Stimulated activated CD4-positive, alpha-beta T cell treated with anti-CD3 and anti-CD28 coated beads, Interleukin-12 subunit alpha, Interleukin-12 subunit beta, amount 100 ng/mL, for 24 hours (primary cell): ENCODE measurements around the gene P3H3.
"Not testable (repeated sequence)": the region's sequence is repeated elsewhere in the genome, so short reads cannot be mapped to it uniquely, and the experiment has no call there.

Experiments used
- DNase-seq, 2 experiments: peaks; one replicate each; pipeline ENCODE4 v3.0.0-alpha.2; 2020; ENCODE audit warnings: low read depth in 2 of 2

Gene P3H3

GRCh38 chr12:6866163-6866919, 38.1 kb downstream of the P3H3 start:
- no peak for DNase-seq

- no peak for DNase-seq
Observed at GRCh38 chr12:6866920-6867412, 38.8 kb downstream of the P3H3 start.

- DNase-seq: peak; percentile 66 to 73
Observed at GRCh38 chr12:6867413-6868210, 39.4 kb downstream of the P3H3 start, which contains the start of gene TPI1. Gene TPI1 (plus strand): TSS chr12:6867531. CDS start chr12:6867567, 36 bp downstream.

- DNase-seq: no peak
Observed at GRCh38 chr12:6868211-6869048, 40.2 kb downstream of the P3H3 start.

- peak; percentile 60 to 79 for DNase-seq
Observed at GRCh38 chr12:6869049-6870021, 41.1 kb downstream of the P3H3 start.

- DNase-seq: not testable (repeated sequence)
Observed at GRCh38 chr12:6870304-6870703, 42.1 kb downstream of the P3H3 start.

GRCh38 chr12:6871052-6871957, 43.1 kb downstream of the P3H3 start:
- DNase-seq: peak in 1 of 2 experiments; percentile 43

- peak; percentile 67 to 84 for DNase-seq
Observed at GRCh38 chr12:6872073-6873048, 44.2 kb downstream of the P3H3 start.

- DNase-seq: peak; percentile 95 to 99
Observed at GRCh38 chr12:6873094-6874014, 45.1 kb downstream of the P3H3 start, which contains the start of gene SPSB2. Gene SPSB2 (minus strand): TSS chr12:6873303. CDS start chr12:6872901, 402 bp downstream.

GRCh38 chr12:6874015-6874368, 45.8 kb downstream of the P3H3 start:
- DNase-seq: not testable (repeated sequence)

- DNase-seq: not testable (repeated sequence)
Observed at GRCh38 chr12:6879824-6880223, 51.6 kb downstream of the P3H3 start.

GRCh38 chr12:6883252-6883651, 55.0 kb downstream of the P3H3 start:
- DNase-seq: no peak

GRCh38 chr12:6883683-6884082, 55.5 kb downstream of the P3H3 start:
- no peak for DNase-seq

- no peak for DNase-seq
Observed at GRCh38 chr12:6884539-6884938, 56.3 kb downstream of the P3H3 start.

GRCh38 chr12:6886206-6886999, 58.2 kb downstream of the P3H3 start:
- not testable (repeated sequence) for DNase-seq

- DNase-seq: no peak
Observed at GRCh38 chr12:6887460-6887859, 59.3 kb downstream of the P3H3 start.
